Endometrium (tissue), 2 donors: ENCODE results near the gene CLN6.
"Not testable (repeated sequence)": the region's sequence is repeated elsewhere in the genome, so short reads cannot be mapped to it uniquely, and the experiment has no call there.

Experiments
- FAIRE-seq: peaks from 2 replicates; lab custom pipeline; 2012; peaks lifted over from hg19 to GRCh38; lab: Jason Lieb, UNC
- donor health status: control.
- donor health status: control.

The CLN6 gene

DNA sequence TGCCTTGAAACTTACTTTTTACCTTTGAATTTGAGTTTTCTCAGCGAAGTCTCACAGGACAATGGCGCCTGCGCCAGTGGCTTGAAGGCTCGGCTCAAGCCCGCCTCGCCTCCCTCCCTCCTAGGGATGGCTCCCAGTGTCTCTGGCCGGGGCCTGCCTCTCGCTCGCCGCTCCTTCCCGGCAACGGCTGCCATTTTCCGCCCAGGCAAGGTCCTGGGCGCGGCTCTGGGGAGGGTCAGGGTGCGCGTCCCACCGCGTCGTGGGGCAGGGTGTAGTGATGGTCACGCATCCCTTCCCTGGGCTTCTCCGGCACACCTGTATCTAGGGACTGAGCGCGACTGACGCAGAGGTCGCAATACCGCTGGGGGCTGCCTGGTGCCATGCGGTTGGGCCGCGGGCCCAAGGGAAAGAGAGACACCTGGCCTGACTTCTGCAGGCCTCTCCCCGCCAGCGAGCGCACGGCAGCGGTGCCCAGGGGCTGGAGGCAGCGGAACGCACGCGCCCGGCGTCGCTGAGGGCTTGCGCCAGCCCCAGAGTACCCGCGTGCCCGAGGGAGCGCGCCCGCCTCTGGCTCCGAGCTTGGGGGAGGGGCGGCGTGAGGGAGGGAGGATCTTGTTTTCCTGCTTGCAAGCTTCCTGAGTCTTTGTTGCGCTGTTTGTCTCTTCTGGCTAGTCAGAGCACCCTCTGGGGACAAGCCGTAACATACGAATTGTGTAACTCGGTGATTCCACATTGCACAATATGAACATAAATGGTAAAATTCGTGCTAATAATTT is 27.3 kb upstream of the CLN6 start:
- peak; percentile 46 for FAIRE-seq

DNA sequence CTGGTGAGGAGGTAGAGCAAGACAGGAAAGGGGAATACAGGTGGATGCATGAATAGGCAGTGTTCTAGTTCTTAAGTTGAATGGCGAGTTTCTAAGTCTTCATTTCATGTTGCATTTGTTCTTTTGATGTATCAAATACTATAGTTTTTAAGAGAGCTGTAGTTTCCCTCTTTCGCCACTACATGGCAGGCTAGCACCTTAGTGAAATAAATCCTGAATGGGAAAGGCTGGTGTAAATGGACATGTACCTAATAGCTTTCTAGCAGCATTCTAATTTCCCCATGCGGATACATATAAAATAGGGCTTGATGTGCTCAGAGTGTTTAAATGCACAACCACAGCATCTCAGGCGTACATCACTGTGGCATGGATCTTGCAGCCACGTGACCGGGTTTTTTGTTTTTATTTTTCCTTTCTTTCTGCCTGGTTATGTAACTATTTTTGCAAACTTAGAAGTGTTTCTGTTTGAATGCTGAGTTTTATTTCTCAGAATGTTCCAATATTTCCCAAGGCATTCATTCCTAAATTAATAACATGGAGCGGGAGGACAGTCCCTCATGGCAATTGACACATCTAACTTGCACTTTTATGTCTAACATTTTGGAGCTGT is 23.5 kb upstream of the CLN6 start:
- FAIRE-seq = peak; percentile 83

DNA sequence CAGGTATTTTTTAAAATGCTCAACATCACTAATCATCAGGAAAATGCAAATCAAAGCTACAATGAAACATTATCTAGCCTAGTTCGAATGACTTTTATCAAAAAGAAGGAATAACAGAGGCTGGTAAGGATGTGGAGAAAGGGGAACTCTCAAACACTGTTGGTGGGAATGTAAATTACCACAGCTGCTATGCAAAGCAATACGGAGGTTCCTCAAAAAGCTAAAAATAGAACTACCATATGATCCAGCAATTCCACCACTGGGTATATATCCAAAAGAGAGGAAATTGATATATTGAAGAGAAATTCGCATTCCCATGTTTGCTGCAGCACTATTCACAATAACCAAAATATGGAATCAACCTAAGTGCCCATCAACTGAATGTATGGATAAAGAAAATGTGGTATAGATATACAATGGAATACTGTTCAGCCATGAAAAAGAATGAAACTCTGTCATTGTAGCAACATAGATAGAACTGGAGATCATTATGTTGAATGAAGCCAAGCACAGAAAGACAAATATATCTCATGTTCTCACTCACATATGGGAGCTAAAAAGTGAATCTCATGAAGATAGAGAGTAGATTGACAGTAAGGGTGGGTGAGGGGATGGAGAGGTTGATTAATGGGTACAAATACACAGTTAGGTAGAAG is 19.7 kb upstream of the CLN6 start:
- no peak for FAIRE-seq

DNA sequence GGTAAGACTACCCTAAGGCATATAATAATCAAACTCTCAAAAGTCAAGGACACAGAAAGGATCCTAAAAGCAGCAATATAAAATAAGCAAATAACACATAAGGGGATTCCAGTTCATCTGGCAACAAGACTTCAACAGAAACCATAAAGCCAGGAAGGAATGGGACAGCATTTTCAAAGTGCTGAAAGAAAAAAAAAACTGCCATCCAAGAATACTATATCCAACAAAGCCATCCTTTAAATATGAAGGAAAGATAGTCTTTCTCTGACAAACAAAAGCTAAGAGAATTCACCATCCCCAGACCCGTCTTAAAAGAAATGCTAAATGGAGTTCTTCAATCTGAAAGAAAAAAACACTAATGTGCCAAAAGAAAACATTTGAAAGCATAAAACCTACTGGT is 14.7 kb upstream of the CLN6 start:
- FAIRE-seq = no peak

DNA sequence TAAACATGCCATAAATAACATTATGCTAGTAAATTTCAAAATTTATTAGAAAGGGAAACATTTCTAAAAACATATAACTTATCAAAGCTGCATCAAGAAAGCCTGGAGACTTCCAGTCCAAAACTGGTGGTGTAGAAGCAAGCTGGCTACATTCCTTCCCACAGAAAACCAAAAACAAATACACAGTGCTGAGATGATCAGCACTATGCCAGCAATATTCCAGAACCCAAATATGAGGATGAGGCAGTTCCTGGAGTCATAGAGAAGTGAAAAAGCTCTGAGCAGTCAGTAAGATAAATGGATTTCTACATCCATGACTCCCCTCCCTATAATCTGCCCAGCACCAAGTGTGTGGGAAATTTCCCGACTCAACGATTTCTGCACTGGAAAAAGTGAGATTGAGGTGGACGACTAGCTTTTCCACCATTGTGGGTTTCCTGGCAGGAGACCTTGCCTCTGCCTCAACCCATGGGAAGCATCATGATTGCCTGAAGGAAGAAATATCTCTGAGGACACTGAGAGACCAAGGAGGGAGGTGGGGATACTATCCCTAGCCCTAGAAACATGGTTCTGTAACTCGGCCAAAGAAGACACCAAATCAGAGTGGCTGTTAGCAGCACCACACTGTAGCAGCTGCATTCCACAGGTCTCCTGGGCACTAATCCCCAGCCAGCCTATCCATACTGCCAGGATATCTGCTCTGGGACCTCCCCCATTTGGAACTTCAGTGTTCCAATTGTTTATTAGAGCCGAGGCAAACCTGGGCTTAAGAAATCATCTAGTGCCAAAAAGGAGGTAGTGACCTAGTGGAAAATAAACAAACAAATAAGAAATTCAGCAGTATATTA is 11.8 kb upstream of the CLN6 start:
- FAIRE-seq = no peak

DNA sequence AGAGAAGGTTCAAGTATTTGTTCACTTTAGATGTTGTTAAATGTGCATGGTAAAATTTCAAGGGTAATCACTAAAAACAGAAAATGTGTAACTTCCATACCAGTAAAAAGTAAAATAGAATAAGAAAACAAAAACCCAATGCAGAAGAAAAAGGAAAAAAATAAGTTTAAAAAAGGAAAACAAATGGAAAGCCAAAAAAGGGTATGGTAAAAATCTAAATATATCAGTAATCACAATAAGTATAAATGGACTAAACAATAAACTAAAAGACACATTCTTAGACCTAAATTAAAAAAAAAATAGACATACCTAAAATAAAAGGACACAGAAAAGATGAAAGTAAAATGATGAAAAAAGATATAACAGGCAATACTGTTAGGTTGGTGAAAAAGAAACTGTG is 9.5 kb upstream of the CLN6 start:
- FAIRE-seq = peak; percentile 33

DNA sequence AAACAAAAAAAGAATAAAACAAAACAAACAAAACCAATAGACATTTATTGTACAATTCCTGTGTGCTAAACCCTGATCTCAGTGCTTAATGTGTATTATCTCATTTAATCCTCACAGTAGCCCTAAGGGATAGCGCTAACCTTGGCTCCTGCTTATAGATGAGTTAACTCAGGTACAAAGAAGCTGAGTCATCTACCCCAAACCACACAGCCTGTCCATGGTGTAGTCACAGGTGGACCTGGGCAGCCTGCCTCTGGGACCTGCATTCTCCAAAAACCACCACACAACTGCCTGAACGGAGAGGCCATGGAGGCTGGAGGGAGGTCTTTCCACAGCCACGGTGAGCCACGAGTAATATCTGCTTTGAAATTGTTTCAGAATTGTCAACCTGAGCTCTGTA is 5.5 kb upstream of the CLN6 start:
- FAIRE-seq = no peak

DNA sequence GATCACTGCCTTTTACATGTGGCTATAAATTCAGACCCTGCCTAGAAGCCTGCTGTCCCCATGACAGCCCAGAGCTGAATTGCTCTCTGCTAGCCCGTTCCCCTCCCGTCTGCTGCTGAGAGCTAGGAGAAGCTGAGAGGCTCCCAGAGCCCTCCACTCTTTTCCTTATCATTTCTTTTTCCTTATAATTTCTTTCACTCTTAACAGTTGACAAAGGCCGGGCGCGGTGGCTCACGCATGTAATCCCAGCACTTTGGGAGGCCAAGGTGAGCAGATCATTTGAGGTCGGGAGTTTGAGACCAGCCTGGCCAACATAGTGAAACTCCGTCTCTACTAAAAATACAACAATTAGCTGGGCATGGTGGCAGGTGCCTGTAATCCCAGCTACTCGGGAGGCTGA is 5.0 kb upstream of the CLN6 start:
- FAIRE-seq = not testable (repeated sequence)

DNA sequence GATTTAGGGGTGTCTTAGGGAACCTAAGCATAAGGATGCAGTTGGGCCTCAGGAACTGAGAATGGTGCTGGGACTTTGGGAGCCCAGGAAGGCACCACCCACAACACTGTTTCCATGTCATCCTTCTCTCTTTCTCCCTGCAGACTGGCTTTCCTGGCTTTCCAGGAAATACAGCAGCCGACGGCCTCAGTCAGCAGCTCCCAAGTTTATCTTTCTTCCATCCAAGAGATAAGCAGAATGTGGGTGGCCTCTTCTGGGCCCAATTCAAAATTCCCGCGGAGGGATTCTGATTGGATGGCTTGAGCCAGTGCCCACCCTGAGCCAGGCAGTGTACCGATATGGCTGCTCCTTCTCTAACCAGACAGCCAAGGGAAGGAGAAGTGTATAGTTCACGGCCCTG is 4.5 kb upstream of the CLN6 start:
- FAIRE-seq = no peak

DNA sequence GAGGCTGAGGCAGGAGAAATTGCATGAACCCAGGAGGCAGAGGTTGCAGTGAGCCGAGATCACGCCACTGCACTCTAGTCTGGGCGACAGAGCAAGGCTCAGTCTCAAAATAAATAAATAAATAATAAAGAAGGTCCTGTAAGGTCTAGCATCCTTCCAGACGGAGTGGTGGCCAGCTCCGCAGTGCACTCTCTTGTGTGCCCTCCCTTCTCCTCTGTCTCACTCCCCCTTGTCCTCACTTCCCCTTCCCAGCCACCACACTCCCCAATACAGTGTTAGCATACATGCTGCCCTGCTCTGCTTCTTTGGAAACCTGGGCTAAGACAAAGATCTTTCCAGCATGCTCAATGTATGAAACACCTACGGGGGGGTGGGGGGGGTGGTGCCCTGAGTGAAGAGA is 3.4 kb upstream of the CLN6 start:
- FAIRE-seq = no peak

DNA sequence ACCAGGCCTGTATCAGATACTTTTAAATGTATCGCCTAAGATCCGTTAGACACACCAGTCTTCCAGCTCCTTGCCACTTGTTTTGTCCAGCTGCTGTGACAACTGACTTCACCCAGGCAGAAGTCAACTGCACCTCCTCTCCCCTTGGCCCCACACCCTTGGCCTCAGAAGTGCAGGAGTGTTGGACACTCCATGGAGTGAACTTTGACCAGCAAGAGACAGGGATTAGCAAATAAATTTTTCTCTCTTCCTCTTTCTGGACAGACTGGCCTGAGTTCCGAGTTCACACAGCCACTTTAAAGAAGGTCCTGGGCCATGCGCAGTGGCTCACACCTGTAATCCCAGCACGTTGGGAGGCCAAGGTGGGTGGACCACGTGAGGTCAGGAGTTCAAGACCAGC is 2.9 kb upstream of the CLN6 start:
- no peak for FAIRE-seq

DNA sequence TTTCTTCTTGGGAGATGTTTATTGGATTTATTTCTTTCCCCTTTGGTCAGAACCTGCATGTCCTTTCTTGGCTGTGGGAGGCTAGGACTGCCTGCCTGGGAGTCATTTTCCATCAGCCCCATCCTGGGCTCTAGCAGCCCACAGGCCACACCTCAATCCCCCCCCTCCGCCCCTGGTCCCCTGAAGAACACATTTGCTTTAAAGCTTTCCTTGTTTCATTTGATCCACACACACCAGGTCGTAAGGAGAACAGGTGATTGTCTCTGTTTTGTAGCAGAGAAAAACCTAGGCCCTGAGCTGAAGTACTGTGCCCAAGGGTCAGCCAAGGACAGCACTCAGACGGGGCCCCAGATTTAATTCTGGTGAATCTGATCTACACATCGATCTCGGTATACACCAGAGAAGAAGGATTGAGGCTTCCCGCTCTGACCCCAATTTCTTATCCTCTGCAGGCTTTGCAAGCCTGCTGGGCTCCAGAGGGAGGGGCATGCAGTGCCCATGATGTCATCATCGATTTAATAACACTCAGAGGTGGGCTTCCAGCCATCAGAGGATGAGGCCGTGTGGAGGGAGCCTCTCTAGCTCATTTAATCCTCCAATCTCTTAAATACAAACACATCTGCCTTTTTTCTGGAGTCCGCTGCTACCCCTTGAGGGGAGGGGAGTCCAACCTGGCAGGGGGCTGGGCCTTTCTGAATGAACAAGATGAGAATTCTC is 1.7 kb upstream of the CLN6 start:
- FAIRE-seq = no peak

DNA sequence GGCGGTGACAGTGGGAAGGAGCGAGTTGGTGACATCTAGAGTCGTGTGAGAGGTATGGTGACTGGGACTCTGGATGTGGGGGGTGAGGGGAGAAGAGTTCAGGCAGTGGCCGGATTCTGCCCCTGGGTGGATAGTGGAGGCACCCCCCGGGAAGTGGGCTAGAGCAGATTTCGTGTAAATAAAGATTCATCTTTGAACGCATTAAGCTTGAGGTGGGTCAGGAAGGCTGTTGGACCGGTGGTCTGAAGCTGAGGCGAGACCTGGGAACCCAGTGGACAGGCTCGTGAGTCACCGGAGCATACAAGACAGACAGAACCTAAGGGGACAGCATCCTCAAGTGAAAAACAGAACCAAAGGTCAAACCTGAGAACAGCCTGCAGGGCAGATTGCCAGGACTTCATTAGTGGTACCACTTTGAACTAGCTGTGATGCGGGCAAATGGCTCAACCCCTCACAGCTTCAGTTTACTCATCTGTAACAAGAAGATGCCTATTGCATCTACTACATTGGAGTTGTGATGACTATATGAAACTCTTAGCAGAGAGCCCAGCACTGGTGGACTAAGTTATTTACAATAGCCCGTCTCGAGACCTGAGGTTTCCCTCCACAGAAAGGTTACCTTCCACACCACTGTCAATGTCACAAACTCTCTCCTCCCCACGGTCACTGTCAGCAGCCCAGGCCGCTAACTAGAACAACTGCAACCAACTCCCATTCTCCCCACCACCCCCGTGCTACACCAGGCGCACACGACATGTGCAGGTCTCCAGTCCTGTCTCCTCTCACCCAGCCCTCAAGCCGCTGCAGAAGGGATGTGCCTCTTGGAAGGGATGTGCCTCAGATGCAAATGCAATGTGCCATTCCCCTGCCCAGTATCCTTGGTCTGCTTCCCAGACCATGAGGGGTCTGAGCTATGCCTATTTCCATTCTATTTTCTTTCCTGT is 901 bp upstream of the CLN6 start:
- no peak for FAIRE-seq

DNA sequence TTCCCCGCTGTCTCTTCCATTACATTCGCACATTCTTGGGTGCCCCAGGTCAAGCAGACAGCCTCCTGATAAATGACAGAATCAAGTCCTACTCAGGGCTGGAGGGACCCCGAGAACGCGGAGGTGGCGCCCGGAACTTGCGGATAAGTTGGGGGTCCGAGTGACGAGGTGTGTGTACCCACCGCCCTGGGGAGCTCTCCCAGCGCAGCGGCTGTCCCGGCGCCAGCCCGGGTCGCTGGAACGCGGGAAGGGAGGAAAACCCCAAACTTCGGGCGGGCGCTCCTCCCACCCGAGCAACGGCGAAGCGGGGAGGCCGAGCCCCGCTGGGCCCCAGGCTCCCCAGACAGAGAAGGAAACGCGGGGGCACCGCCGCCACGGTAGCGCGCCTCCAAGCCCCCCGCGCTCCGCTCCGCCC is 550 bp downstream of the CLN6 start:
- no peak for FAIRE-seq

DNA sequence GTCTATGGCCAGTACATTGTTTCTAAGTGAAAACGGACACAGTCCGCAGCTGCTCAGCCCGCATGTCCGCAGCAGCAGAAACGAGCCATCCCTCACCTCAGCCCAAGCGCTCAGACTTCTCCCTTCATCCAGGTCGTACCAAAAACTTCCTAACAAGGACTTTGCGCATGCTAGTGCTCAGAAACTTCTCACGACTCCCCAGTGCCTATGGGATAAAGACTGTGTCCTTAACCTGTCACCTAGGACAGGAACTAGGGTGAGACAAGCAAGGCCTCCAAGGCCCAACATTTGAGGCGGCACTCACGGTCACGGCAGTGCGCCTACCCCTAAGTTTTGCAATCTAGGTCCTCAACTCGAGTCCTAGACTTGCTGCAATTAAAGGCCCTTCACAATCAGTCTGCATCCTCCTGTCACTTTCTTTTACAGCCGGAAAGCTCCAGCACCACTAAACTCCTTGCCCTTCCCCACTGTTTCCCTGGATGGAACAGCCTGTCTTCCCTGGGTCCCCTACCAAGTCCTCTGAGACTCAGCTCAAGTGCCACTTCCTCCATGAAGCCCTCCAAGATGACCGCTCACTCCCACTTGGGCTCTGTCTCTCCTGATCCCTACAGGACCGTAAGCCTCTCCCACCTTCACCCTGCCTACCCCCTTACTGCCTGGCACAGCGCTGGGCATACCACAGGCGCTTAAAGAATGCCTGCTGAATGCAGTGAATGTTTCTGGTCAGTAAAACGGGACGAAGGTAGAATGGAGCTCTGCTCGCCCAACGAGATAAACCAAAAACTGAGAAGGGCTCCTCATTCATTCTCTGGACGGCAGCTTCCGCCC is 1.2 kb downstream of the CLN6 start:
- no peak for FAIRE-seq

DNA sequence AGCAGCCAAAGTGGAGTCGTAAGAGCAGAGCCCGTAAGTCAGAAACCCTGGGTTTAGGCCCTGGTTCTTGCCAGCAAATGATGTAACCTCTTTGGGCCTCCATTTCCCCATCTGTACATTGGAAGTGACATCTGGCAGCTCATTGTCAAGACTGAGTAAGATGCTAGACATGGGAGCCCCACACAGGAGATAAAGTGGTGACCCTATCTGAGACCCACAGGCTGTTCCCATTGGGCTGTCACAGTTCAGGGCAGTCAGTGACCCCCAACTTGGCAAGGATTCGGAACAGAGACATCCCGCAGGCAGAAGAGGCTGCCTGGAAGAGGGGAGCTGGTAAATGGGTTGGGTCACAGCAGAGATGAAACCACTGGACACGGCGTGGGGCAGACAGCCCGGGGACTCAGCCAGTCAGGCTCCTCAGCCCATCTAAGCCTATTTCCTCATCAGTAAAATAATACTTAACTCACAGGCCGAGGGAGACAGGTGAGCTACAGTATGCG is 1.8 kb downstream of the CLN6 start:
- no peak for FAIRE-seq

DNA sequence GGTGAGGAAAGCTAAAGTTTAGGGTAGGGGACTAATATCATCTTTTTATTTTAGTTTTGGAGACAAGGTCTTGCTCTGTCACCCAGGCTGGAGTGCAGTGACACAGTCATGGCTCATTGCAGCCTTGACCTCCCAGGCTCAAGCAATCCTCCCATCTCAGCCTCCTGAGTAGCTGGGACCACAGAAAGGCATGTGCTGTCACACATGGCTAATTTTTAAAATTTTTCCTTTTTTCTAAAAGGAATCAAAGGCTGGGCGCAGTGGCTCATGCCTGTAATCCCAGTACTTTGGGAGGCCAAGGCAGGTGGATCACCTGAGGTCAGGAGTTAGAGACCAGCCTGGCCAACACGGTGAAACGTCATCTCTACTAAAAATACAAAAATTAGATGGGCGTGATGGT is 4.1 kb downstream of the CLN6 start:
- FAIRE-seq = not testable (repeated sequence)

DNA sequence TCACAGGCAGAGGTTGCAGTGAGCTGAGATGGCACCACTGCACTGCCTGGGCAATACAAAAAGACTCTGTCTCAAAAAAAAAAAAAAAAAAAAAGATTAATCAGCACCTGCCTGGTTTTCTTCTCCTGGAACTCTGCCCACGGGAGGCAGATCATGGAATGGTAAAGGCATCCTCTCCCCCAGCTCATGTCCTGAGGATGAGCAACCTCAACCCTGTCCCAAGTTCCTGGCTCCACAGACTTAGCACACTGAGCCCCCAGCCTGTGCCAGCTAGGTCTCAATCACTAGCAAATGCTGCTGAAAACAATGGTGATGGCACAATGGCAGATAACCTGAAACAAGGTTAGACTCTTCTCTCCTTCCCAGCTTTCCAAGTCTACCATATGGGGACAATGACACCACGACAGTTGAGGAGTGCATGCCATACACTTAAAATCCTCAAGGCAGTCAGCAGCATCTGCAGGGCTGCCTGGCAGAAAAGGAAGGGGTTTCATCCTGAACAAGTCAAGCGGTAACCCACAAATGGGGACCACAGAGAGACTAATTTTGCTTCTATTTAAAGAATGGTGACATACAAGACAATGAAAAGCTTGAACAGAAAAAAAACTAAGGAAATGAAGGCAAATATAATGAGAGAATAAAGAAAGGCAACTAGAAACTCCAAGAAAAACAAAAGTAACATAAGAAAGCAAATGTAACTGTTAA is 4.8 kb downstream of the CLN6 start:
- no peak for FAIRE-seq

DNA sequence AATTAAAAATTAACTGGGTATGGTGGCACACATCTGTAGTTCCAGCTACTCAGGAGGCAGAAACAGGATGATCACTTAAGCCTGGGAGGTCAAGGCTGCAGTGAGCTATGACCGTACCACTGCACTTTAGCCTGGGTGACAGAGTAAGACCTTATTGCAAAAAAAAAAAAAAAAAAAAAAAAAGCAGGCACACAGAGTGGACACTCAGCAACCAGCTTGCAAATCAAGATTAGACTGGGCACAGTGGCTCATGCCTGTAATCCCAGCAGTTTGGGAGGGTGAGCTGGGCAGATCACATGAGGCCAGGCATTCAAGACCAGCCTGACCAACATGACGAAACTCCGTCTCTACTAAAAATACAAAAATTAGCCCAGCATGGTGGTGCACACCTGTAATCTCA is 5.4 kb downstream of the CLN6 start:
- FAIRE-seq = no peak
